Testis (tissue), 3 donors: ENCODE measurements around the gene KDM5C. TPM values are rescaled to one million over a fixed set of nuclear protein-coding genes. Genes with fewer than 3 reads are reported as not detected.

Experiments
- DNase-seq: peaks from one replicate; pipeline ENCODE4 v3.0.0-alpha.2; 2019
- H3K27ac ChIP-seq, 2 donors: fragments of 200-600 bp; sonication (generic); one replicate each; pipeline ENCODE4 v1.5.1; 2019
- H3K27me3 ChIP-seq: fragments of 200-600 bp; sonication (generic); one replicate; pipeline ENCODE4 v1.5.1; 2019
- H3K36me3 ChIP-seq: fragments of 200-600 bp; sonication (generic); one replicate; pipeline ENCODE4 v1.5.1; 2017; ENCODE audit warnings: low read depth; ENCODE audit errors: missing control alignments
- H3K4me1 ChIP-seq: fragments of 200-600 bp; sonication (generic); one replicate; pipeline ENCODE4 v1.5.1; 2019
- H3K4me3 ChIP-seq, 2 donors: fragments of 200-600 bp; sonication (generic); one replicate each; pipeline ENCODE4 v1.5.1; 2017 to 2019
- H3K9me3 ChIP-seq: fragments of 200-600 bp; sonication (generic); one replicate; pipeline ENCODE4 v1.5.1; 2017
- CTCF ChIP-seq, 3 experiments: fragments of 450-650 bp in 2 of 3; fragments of 200-600 bp in 1 of 3; sonication (generic) in 1 of 3; IDR thresholded peaks; one replicate each; pipeline ENCODE4 v1.5.1; 2016 to 2019; ENCODE audit warnings: antibody characterized with exemption in 3 of 3, mild to moderate bottlenecking in 2 of 3, moderate library complexity in 1 of 3
- POLR2A ChIP-seq: fragments of 450-650 bp; IDR thresholded peaks from one replicate; pipeline ENCODE4 v1.6.1; 2017; ENCODE audit warnings: antibody characterized with exemption, mild to moderate bottlenecking, moderate library complexity
- WGBS, 2 donors: methylation state at CpG; one replicate each; pipeline ENCODE4 v1.1.5; 2018; 5-methylcytosine and 5-hydroxymethylcytosine counted together
- intact Hi-C: fragments of 100-400 bp; cut with DNase I; formaldehyde crosslinking; loops from one replicate; pipeline ENCODE4 v1.15.1; 2023; ENCODE audit warnings: low total_unique reads
- polyA plus RNA-seq: library from polyadenylated mRNA; stranded (reverse); fragments of 350-450 nt; fragmentation: Illumina TruSeq; extraction: RNeasy Lipid Tissue Mini Kit (QIAGEN cat#74804); gene quantifications from one replicate; pipeline ENCODE4 v1.2.3, GENCODE V29; 2014; ENCODE audit warnings: low read depth, low replicate concordance; ENCODE audit not compliant: insufficient read depth
- total RNA-seq, 2 donors: library from RNA; depleted of rRNA; stranded (reverse); fragments of >200 nt; gene quantifications; one replicate each; pipeline ENCODE4 v1.2.3, GENCODE V29; 2016

The KDM5C gene
- total and polyA plus RNA-seq, 3 donors from 2014 or later = 40.1 to 134 (median 104) TPM

- intact Hi-C loops = no loop called here
- DNase-seq = no peak
- 80 to 85% methylated on average over 7 of the region's 7 CpGs for WGBS, 2 donors
Measured at GRCh38 chrX:53262189-53262917, 37.3 kb upstream of the KDM5C start.

GRCh38 chrX:53261355-53261972 is 36.5 kb upstream of the KDM5C start:
- Histone ChIP-seq H3K4me1 (no peaks in the 10 kb centered on the region), H3K4me3 (no peak overlapping the region), H3K27ac (no peak overlapping the region), H3K36me3 (no peaks in the 10 kb centered on the region), H3K9me3 (no peaks in the 10 kb centered on the region), H3K27me3 (no peaks in the 10 kb centered on the region)
- no peak for DNase-seq
- intact Hi-C loops = no loop called here
- 51 to 69% methylated on average over 3 to 7 of the region's 7 CpGs for WGBS, 2 donors
- TF ChIP-seq POLR2A (no peak), CTCF (IDR thresholded peaks at IDR 0.05) (no peak)

More at GRCh38 chrX:53262189-53262917, 37.3 kb upstream of the KDM5C start:
- Histone ChIP-seq H3K36me3 (no peaks in the 10 kb centered on the region), H3K4me3 (no peak overlapping the region), H3K27ac (no peak overlapping the region), H3K9me3 (no peaks in the 10 kb centered on the region), H3K4me1 (no peaks in the 10 kb centered on the region), H3K27me3 (no peaks in the 10 kb centered on the region)
- TF ChIP-seq CTCF (IDR thresholded peaks at IDR 0.05) (no peak), POLR2A (no peak)

DNA sequence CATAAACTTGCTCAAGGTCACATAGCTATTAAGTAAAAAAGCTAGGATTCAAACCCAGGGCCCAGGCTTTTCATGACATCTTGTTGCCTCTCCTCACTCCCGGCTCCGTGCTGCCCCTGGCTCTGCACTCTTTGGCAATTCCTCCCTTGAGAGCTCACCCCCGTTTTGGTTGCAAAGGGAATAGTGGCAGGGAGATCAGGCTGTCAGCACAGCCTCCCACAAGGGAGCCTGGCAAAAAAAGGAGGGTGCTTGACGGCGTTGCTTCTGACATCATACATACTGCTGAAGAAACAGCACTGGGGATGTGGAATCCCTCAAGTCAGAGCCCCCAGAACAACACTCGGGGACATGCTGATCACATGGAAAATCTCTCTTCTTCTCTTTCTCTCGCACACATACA is 35.8 kb upstream of the KDM5C start:
- Histone ChIP-seq H3K27ac (no peak overlapping the region), H3K36me3 (no peaks in the 10 kb centered on the region), H3K4me3 (no peak overlapping the region), H3K4me1 (no peaks in the 10 kb centered on the region), H3K27me3 (no peaks in the 10 kb centered on the region), H3K9me3 (no peaks in the 10 kb centered on the region)
- DNase-seq = no peak
- 71 to 87% methylated on average over 4 to 7 of the region's 7 CpGs for WGBS, 2 donors
- TF ChIP-seq CTCF (IDR thresholded peaks at IDR 0.05) (no peak), POLR2A (no peak)
- intact Hi-C loops = no loop called here

- 91 to 92% methylated on average over 1 to 6 of the region's 6 CpGs for WGBS, 2 donors
- TF ChIP-seq CTCF (IDR thresholded peaks at IDR 0.05) = no peak
- Histone ChIP-seq H3K36me3 (no peaks in the 10 kb centered on the region), H3K27me3 (no peaks in the 10 kb centered on the region), H3K4me3 (no peak overlapping the region), H3K9me3 (no peaks in the 10 kb centered on the region), H3K4me1 (no peaks in the 10 kb centered on the region), H3K27ac (no peak overlapping the region)
- intact Hi-C loops = no loop called here
- no peak for DNase-seq
Measured at GRCh38 chrX:53257670-53258423, 32.8 kb upstream of the KDM5C start.
